Amniotic epithelial cell (primary cell): ENCODE data around the gene TRAPPC5.
A peak's percentile ranks its signal among the peaks of the same experiment; 100 is the strongest.

ENCODE experiments used
- DNase-seq: peaks from one replicate; pipeline ENCODE4 v3.0.0-alpha.2; 2010; ENCODE audit warnings: low read depth

Gene TRAPPC5

GRCh38 chr19:7676376-7676775 is 4.3 kb upstream of the TRAPPC5 start:
- no peak for DNase-seq

- no peak for DNase-seq
Observed at GRCh38 chr19:7676854-7677253, 3.8 kb upstream of the TRAPPC5 start, which contains the start of gene MCEMP1. TSS of gene MCEMP1 (plus strand) at chr19:7677090. CDS start at chr19:7677121, 31 bp downstream.

GRCh38 chr19:7677669-7678311 is 2.8 kb upstream of the TRAPPC5 start:
- DNase-seq = no peak

- no peak for DNase-seq
Observed at GRCh38 chr19:7678971-7679751, 1.5 kb upstream of the TRAPPC5 start.

- no peak for DNase-seq
Observed at GRCh38 chr19:7679771-7680605, 645 bp upstream of the TRAPPC5 start.

- peak; percentile 74 for DNase-seq
Observed at GRCh38 chr19:7681340-7682174, 924 bp downstream of the TRAPPC5 start.

GRCh38 chr19:7682175-7682855 is 1.7 kb downstream of the TRAPPC5 start:
- no peak for DNase-seq

- no peak for DNase-seq
Observed at GRCh38 chr19:7685546-7686445, 5.2 kb downstream of the TRAPPC5 start.

GRCh38 chr19:7687177-7687576 is 6.5 kb downstream of the TRAPPC5 start:
- no peak for DNase-seq

GRCh38 chr19:7689165-7689564 is 8.5 kb downstream of the TRAPPC5 start:
- no peak for DNase-seq

- DNase-seq = no peak
Observed at GRCh38 chr19:7690779-7691258, 10.2 kb downstream of the TRAPPC5 start.

GRCh38 chr19:7691497-7691896 is 10.9 kb downstream of the TRAPPC5 start:
- DNase-seq = no peak

GRCh38 chr19:7692417-7693088 is 11.9 kb downstream of the TRAPPC5 start:
- no peak for DNase-seq

GRCh38 chr19:7694499-7694898 is 13.9 kb downstream of the TRAPPC5 start:
- DNase-seq = no peak

GRCh38 chr19:7697721-7698287 is 17.2 kb downstream of the TRAPPC5 start:
- no peak for DNase-seq

- DNase-seq = no peak
Observed at GRCh38 chr19:7698583-7698982, 17.9 kb downstream of the TRAPPC5 start.

- no peak for DNase-seq
Observed at GRCh38 chr19:7699003-7699402, 18.4 kb downstream of the TRAPPC5 start.

GRCh38 chr19:7699417-7700401 is 19.1 kb downstream of the TRAPPC5 start:
- no peak for DNase-seq
